Upper lobe of right lung (tissue), 1 donor: ENCODE results near the gene CSH1. TPM values are rescaled to one million over a fixed set of nuclear protein-coding genes. Genes with fewer than 3 reads are reported as not detected.
"Not testable (repeated sequence)": the region's sequence is repeated elsewhere in the genome, so short reads cannot be mapped to it uniquely, and the experiment has no call there.

Experiments used
- ATAC-seq: fragments of 200-7000 bp; cut with Tn5 transposase; one replicate; pipeline ENCODE4 v1.9.1; 2020; ENCODE audit warnings: mild to moderate bottlenecking, moderate library complexity
- DNase-seq: peaks from one replicate; pipeline ENCODE4 v3.0.0-alpha.2; 2020
- H3K27ac ChIP-seq: fragments of 200-600 bp; one replicate; pipeline ENCODE4 v1.8.0; 2022
- H3K27me3 ChIP-seq: fragments of 200-600 bp; one replicate; pipeline ENCODE4 v1.8.0; 2022; ENCODE audit warnings: mild to moderate bottlenecking
- H3K36me3 ChIP-seq: fragments of 200-600 bp; one replicate; pipeline ENCODE4 v1.8.0; 2022
- H3K4me1 ChIP-seq: fragments of 200-600 bp; one replicate; pipeline ENCODE4 v1.8.0; 2022
- H3K4me3 ChIP-seq: fragments of 200-600 bp; one replicate; pipeline ENCODE4 v1.8.0; 2022; ENCODE audit warnings: mild to moderate bottlenecking
- H3K9me3 ChIP-seq: fragments of 200-600 bp; one replicate; pipeline ENCODE4 v1.8.0; 2022
- CTCF ChIP-seq: fragments of 200-600 bp; IDR thresholded peaks from one replicate; pipeline ENCODE4 v1.8.0; 2022; ENCODE audit warnings: antibody characterized with exemption
- intact Hi-C: fragments of 100-400 bp; cut with DNase I; formaldehyde crosslinking; loops from one replicate; pipeline ENCODE4 v1.11.0; 2022
- long read RNA-seq: library from polyadenylated mRNA; unstranded; transcript quantifications from one replicate; pipeline ENCODE4 v2.0.0, GENCODE V29; 2021
- total RNA-seq: library from RNA; stranded (reverse); fragmentation: NEBNext Ultra II Directional; extraction: Animal tissue kit (Norgen Biotek cat#: 25700); gene quantifications from one replicate; pipeline ENCODE4 v1.2.1, GENCODE V29; 2021
- donor health status: DM: no; HTN: yes; CAD: no; lungs with severe emphysema.

The CSH1 gene
- not detected for total RNA-seq
- long read RNA-seq = 0 reads

DNA sequence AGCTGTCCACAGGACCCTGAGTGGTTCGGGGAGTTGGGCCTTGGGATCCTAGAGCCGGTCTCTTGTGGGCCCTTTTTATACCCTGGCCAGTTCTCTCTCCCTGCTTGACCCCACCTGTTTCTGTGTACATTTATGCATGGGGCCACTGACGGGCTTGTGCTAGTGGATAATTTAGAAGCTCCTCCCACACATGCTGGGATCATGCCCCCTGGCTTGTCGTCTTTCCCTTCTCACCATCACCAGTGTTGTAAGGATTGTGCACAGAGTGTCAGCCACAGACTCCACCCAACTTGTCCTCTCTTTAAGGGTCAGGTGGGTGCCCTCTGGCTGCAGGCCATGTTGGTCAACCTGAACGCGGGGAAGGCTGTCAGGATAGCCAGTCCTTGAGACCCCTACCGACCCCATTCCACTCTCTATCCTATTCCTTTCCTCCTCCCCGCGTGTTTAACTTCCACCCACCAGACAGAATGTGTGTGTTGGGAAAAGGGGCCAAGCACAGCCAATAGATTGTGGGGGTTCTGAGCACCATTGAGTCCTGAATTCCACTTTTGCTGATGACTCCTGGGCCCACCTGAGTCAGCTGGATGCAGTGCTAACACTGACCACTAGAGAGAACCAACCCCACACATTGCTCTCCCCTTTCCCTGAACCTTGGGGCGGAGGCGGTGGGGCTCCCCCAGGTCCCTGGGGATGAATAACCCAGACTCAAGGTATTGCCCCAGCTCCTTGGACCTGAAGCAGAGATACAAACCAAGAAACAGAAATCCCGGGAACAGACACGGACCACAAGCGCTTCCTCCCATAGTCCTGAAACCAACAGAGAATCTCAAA lies at the start of gene CSH1:
Gene CSH1 (minus strand): TSS at position 51 of the 831 bp plus-strand sequence. CDS start 63 bp downstream, outside the sequence.
- H3K27me3 ChIP-seq, H3K27ac ChIP-seq, ATAC-seq, H3K9me3 ChIP-seq, H3K36me3 ChIP-seq, H3K4me3 ChIP-seq, intact Hi-C loops, H3K4me1 ChIP-seq: not testable (repeated sequence)
- peak; percentile 48 for DNase-seq

- Histone ChIP-seq H3K36me3 (no peaks in the 10 kb centered on the region), H3K4me3 (no peak overlapping the region), H3K27ac (no peak overlapping the region), H3K9me3 (no peaks in the 10 kb centered on the region), H3K4me1 (peaks cover 6% of the 10 kb centered on the region), H3K27me3 (no peaks in the 10 kb centered on the region)
- ATAC-seq (no peak), DNase-seq (no peak)
- TF ChIP-seq CTCF = no peak
- intact Hi-C loops = no loop called here
These were observed 49.5 kb upstream of the CSH1 start for GRCh38 chr17:63945784-63946439.

DNA sequence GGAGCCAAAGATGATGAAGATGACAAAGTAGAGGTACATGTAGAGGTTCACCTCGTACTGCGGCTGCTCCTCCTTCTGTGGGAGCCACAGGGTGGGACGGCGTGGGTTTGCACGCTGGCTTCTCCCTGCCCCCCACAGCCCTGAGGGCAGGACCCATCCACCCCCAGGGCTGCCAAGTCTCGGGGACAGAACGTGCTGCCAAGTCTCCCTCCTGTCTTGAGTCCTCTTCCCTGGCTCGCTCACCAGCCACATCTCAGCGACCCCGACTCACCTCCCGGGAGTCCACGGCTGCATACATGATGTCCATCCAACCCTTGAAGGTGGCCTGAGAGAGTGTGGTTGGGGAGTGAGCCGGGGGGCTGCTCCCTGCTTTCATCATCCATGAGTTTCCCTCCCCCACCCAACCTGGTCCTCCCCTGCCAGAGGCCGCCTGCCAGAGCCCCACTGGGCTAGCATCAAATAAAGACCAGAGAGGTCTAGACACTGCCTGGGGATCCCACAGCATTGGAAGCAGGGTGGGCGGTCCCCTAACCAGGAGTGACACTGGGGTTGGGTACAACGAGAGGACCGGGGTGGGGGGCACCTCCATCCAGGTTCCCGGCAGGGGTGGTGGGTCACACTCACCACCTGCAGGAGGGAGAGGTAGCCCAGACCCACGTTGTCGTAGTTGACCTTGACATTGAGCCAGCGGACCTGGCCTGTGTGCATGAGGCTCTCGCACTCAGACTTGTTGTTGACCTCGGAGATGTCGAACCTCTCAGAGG lies 48.5 kb upstream of the CSH1 start:
- TF ChIP-seq CTCF = no peak
- Histone ChIP-seq H3K4me3 (no peak overlapping the region), H3K4me1 (peaks cover 6% of the 10 kb centered on the region), H3K9me3 (no peaks in the 10 kb centered on the region), H3K27ac (no peak overlapping the region), H3K27me3 (no peaks in the 10 kb centered on the region), H3K36me3 (no peaks in the 10 kb centered on the region)
- intact Hi-C loops = no loop called here
- DNase-seq = no peak
- no peak for ATAC-seq

DNA sequence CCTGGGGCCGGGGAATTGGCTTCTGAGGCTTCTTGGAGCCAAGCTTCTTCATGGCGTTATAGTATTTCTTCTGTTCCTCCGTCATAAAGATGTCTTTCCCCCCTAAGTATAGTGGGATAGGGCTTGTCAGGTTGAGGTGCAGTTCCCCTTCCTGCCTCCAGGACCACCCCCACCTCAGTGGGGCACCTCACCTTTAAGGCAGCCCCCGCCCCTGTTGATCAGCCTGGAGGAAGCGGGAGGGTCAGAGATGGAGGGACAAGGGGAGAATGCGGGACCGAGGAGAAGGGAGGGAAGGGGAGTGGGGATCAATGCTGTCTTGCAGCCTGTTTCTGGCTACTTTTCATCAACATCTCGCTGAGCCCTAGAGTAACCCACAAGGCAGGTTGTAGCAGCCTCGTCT lies 47.4 kb upstream of the CSH1 start:
- TF ChIP-seq CTCF = no peak
- no peak for DNase-seq
- Histone ChIP-seq H3K9me3 (no peaks in the 10 kb centered on the region), H3K4me1 (peaks cover 6% of the 10 kb centered on the region), H3K36me3 (no peaks in the 10 kb centered on the region), H3K4me3 (no peak overlapping the region), H3K27me3 (no peaks in the 10 kb centered on the region), H3K27ac (no peak overlapping the region)
- ATAC-seq = no peak
- intact Hi-C loops = no loop called here

DNA sequence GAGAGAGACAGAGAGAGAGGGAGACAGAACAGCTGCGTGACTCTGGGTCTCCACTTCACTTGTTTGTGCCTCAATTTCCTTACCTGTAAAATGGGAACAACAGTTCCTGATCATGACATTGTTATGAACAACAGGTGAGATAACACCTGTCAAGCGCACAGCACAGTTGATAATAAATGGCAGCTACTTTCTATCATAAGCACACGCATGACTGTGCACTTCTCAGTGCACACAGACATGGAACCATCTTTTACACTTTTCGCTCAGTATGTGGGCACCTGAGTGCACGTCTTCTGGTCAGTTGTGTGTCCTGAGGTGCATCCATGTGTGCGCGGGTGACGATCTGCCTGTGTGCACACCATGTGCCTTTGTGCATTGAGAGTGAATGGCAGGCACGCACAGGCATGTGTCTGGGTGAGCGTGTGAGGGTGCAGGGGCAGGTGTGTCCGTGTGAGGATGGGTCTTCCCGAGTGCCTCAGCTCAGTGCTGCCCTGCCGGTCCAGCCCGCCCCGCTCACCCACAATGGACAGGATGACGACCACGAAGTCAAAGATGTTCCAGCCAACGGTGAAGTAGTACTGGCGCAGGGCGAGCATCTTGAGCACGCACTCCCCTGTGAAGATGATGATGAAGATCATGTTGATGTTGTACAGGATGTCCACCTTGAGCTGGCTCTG lies 46.1 kb upstream of the CSH1 start:
- H3K4me3 ChIP-seq = no peak overlapping the region
- TF ChIP-seq CTCF = no peak
- ATAC-seq (no peak), DNase-seq (no peak)
- intact Hi-C loops = no loop called here
- no peaks in the 10 kb centered on the region for H3K9me3 ChIP-seq
- H3K4me1 ChIP-seq = peaks cover 6% of the 10 kb centered on the region
- no peaks in the 10 kb centered on the region for H3K27me3 ChIP-seq
- no peak overlapping the region for H3K27ac ChIP-seq
- no peaks in the 10 kb centered on the region for H3K36me3 ChIP-seq
